Peyer's patch (tissue), 4 donors: ENCODE data around the gene RGS12.

ENCODE experiments used
- POLR2A ChIP-seq, 2 donors: fragments of 450-650 bp; IDR thresholded peaks; one replicate each; pipeline ENCODE4 v1.5.1; 2017; ENCODE audit warnings: antibody characterized with exemption in 2 of 2, mild to moderate bottlenecking in 2 of 2, moderate library complexity in 2 of 2
- TF ChIP-seq, protein P1 (sequence below), 6 experiments: fragments of 450-650 bp in 4 of 6; fragments of 200-600 bp in 2 of 6; sonication (generic) in 1 of 6; IDR thresholded peaks; one replicate each; pipeline ENCODE4 v1.5.1; 2017 to 2019; ENCODE audit warnings: antibody characterized with exemption in 6 of 6, mild to moderate bottlenecking in 3 of 6, moderate library complexity in 1 of 6

DNA sequence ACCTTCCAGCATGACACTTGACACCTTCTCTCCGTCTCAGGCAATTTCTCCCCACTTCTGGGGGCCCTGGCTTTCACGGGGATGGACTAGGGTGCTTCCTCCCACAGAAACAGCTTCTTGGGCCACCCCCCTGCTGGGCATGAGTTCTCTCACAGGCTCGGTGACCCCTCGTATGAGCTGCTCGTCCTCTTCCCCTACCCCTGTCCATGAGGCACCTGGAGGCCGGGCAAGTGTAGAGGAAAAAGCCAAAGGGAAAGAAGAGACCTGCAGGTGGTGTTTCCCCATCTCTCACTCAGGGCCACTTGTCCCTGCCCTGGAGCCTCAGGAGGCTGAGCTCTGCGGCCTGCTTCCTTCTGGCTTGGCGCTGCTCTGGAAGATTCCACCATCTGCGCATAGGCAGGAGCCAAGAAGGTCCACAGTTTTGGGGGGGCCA, 1.9 kb upstream of the RGS12 start:
- TF ChIP-seq, protein P1, sequence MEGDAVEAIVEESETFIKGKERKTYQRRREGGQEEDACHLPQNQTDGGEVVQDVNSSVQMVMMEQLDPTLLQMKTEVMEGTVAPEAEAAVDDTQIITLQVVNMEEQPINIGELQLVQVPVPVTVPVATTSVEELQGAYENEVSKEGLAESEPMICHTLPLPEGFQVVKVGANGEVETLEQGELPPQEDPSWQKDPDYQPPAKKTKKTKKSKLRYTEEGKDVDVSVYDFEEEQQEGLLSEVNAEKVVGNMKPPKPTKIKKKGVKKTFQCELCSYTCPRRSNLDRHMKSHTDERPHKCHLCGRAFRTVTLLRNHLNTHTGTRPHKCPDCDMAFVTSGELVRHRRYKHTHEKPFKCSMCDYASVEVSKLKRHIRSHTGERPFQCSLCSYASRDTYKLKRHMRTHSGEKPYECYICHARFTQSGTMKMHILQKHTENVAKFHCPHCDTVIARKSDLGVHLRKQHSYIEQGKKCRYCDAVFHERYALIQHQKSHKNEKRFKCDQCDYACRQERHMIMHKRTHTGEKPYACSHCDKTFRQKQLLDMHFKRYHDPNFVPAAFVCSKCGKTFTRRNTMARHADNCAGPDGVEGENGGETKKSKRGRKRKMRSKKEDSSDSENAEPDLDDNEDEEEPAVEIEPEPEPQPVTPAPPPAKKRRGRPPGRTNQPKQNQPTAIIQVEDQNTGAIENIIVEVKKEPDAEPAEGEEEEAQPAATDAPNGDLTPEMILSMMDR (IDR thresholded peaks at IDR 0.05) = no peak
- no peak for TF ChIP-seq POLR2A (IDR thresholded peaks at IDR 0.05)
